ENCODE measurements around the gene HERPUD2. TPM values are rescaled to one million over a fixed set of nuclear protein-coding genes. Genes with fewer than 3 reads are reported as not detected.

Gene HERPUD2
- polyA plus RNA-seq, 1 experiment = 53.0 TPM

- POLR2A ChIA-PET = no interaction called here
- Histone ChIP-seq H3K4me3 (ENCODE audit: low read depth, low read length) (no peak overlapping the region), H3K27me3 (ENCODE audit: control insufficient read depth, insufficient read depth, low read length) (no peaks in the 10 kb centered on the region), H3K36me3 (ENCODE audit: control insufficient read depth, insufficient read depth, low read length) (peaks cover 3% of the 10 kb centered on the region)
- DNase-seq (ENCODE audit: low read depth) = no peak
- TF ChIP-seq CTCF (IDR thresholded peaks at IDR 0.05; ENCODE audit: insufficient read depth, low read depth, low read length) = no peak
- CTCF ChIA-PET = no interaction called here
Observed at GRCh38 chr7:35681231-35682029, 13.5 kb downstream of the HERPUD2 start.

GRCh38 chr7:35680403-35681013 is 14.4 kb downstream of the HERPUD2 start:
- TF ChIP-seq CTCF (IDR thresholded peaks at IDR 0.05; ENCODE audit: insufficient read depth, low read depth, low read length) = no peak
- Histone ChIP-seq H3K4me3 (ENCODE audit: low read depth, low read length) (no peak overlapping the region), H3K27me3 (ENCODE audit: control insufficient read depth, insufficient read depth, low read length) (no peaks in the 10 kb centered on the region), H3K36me3 (ENCODE audit: control insufficient read depth, insufficient read depth, low read length) (peaks cover 3% of the 10 kb centered on the region)
- ChIA-PET CTCF (no interaction called here), POLR2A (no interaction called here)
- DNase-seq (ENCODE audit: low read depth) = no peak

GRCh38 chr7:35677582-35678356 is 17.2 kb downstream of the HERPUD2 start:
- CTCF ChIA-PET = interaction anchor here (0.5 kb wide), 1 partner anchor 226 kb away, joined by 5 read pairs; no protein-coding TSS in a partner anchor
- no peaks in the 10 kb centered on the region for H3K27me3 ChIP-seq (ENCODE audit: control insufficient read depth, insufficient read depth, low read length)
- POLR2A ChIA-PET = no interaction called here
- no peak overlapping the region for H3K4me3 ChIP-seq (ENCODE audit: low read depth, low read length)
- no peak for DNase-seq (ENCODE audit: low read depth)
- H3K36me3 ChIP-seq (ENCODE audit: control insufficient read depth, insufficient read depth, low read length) = no peaks in the 10 kb centered on the region
- TF ChIP-seq CTCF (IDR thresholded peaks at IDR 0.05; ENCODE audit: insufficient read depth, low read depth, low read length) = no peak

- Histone ChIP-seq H3K27me3 (ENCODE audit: control insufficient read depth, insufficient read depth, low read length) (no peaks in the 10 kb centered on the region), H3K36me3 (ENCODE audit: control insufficient read depth, insufficient read depth, low read length) (no peaks in the 10 kb centered on the region), H3K4me3 (ENCODE audit: low read depth, low read length) (no peak overlapping the region)
- no peak for DNase-seq (ENCODE audit: low read depth)
- POLR2A ChIA-PET = no interaction called here
- CTCF ChIA-PET = no interaction called here
- no peak for TF ChIP-seq CTCF (IDR thresholded peaks at IDR 0.05; ENCODE audit: insufficient read depth, low read depth, low read length)
Observed at GRCh38 chr7:35676211-35676610, 18.7 kb downstream of the HERPUD2 start.
